EL (cell line): Measurements from ENCODE around the gene HDLBP.

Source experiments
- DNase-seq: peaks from one replicate; pipeline ENCODE4 v3.0.0-alpha.2; 2016

The HDLBP gene, protein sequence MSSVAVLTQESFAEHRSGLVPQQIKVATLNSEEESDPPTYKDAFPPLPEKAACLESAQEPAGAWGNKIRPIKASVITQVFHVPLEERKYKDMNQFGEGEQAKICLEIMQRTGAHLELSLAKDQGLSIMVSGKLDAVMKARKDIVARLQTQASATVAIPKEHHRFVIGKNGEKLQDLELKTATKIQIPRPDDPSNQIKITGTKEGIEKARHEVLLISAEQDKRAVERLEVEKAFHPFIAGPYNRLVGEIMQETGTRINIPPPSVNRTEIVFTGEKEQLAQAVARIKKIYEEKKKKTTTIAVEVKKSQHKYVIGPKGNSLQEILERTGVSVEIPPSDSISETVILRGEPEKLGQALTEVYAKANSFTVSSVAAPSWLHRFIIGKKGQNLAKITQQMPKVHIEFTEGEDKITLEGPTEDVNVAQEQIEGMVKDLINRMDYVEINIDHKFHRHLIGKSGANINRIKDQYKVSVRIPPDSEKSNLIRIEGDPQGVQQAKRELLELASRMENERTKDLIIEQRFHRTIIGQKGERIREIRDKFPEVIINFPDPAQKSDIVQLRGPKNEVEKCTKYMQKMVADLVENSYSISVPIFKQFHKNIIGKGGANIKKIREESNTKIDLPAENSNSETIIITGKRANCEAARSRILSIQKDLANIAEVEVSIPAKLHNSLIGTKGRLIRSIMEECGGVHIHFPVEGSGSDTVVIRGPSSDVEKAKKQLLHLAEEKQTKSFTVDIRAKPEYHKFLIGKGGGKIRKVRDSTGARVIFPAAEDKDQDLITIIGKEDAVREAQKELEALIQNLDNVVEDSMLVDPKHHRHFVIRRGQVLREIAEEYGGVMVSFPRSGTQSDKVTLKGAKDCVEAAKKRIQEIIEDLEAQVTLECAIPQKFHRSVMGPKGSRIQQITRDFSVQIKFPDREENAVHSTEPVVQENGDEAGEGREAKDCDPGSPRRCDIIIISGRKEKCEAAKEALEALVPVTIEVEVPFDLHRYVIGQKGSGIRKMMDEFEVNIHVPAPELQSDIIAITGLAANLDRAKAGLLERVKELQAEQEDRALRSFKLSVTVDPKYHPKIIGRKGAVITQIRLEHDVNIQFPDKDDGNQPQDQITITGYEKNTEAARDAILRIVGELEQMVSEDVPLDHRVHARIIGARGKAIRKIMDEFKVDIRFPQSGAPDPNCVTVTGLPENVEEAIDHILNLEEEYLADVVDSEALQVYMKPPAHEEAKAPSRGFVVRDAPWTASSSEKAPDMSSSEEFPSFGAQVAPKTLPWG (N-terminal part only)

GRCh38 chr2:241315093-241315878 lies at the start of gene HDLBP:
Gene HDLBP (minus strand): TSS chr2:241315672. CDS start chr2:241266869, 48,803 bp downstream.
- peak; percentile 99 for DNase-seq

- DNase-seq, result no peak
Measured at GRCh38 chr2:241364781-241365180, 49.3 kb upstream of the HDLBP start.

GRCh38 chr2:241363426-241363825 lies 48.0 kb upstream of the HDLBP start:
- DNase-seq, result no peak

DNA sequence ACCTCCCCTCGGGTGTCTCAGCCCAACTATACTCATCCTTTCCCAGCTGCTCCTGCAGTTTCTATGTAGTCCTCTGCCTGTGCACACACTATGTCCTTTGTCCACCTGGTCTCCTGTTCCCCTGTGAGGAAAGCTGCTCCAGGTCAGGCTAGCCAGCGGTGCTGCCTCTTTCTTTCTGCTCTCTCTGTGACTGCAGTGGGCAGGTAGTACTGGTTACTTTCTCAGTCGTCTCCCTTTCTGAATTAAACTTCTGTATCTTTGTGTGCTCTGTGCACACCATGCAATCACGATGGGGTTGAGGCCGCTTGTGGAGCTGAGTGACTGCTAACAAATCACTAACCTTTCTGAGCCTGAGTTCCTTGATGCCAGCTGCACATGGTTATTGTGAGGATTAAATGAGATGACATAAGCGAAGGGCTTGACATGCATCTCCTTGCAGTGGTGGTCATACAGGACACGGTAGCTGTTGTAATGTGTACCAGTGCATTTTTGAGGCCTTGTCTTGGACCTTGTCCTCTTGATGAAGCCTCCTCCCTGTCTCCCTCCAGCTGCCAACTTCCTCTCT lies 44.1 kb upstream of the HDLBP start:
- no peak for DNase-seq

GRCh38 chr2:241358470-241358869 lies 43.0 kb upstream of the HDLBP start:
- no peak for DNase-seq

DNA sequence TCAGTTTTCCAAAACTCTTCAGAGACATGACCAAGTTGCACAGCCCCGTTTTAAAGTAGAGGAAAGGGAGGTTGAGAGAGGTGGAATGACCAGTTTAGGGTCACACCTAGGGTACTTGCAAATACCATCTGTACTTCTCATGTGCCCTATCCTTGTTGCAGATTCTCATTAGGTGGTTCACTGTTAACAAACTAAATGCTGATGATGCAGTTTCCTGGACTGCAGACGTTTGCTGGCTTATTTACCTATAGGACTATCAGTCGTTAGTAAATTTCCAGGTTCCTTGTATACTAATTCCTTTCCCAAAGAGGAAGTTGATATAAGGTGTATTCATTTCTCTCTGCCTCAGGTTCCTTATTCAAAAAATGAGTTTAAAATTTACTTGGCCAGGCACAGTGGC lies 42.1 kb upstream of the HDLBP start:
- no peak for DNase-seq

- DNase-seq, result peak; percentile 20
Measured at GRCh38 chr2:241356871-241357260, 41.4 kb upstream of the HDLBP start.

GRCh38 chr2:241355983-241356870 lies 40.8 kb upstream of the HDLBP start, which contains the start of gene FARP2:
Gene FARP2 (plus strand): TSS chr2:241356285. CDS start chr2:241373108, 16,823 bp downstream.
- DNase-seq, result peak; percentile 98

GRCh38 chr2:241354668-241355658 lies 39.5 kb upstream of the HDLBP start:
- peak; percentile 72 for DNase-seq

- no peak for DNase-seq
Measured at GRCh38 chr2:241352227-241352626, 36.8 kb upstream of the HDLBP start.

DNA sequence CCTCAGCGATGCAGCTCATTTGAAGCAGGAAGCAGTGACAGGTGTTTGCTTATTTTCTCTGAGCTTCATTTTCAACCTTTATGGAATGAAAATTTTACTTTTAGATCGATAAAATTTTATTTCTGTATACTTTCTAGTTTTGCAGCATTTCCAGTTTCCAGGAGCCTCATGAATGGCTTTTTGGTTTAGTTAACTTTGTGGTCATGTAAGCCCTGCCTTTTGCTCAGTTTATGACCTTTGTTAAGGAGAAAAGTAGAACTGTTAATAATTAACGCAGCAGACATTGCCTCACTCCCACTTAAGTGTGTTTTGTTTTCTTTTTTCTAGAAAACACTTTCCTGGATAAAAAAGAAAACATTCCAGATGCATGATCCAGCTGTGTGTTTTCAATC lies 36.2 kb upstream of the HDLBP start:
- no peak for DNase-seq

- no peak for DNase-seq
Measured at GRCh38 chr2:241350878-241351639, 35.6 kb upstream of the HDLBP start.

- no peak for DNase-seq
Measured at GRCh38 chr2:241350530-241350877, 35.0 kb upstream of the HDLBP start.

DNA sequence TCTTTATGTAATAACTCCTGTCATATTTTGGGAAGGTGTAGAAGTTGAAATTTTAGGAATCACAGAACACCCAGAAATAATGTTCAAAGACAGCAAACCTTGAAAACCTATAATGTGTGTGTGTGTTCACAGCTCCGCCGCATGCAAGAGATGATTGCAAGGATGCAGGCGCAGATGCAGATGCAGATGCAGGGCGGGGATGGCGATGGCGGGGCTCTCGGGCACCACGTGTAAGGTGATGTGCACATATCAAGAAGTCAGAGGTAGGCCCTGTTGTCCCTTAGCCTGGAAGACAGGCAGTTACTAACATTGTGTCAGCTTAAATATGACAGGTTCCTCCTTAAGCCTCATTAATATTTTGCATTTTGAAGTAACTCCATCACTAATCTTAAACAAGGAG lies 34.5 kb upstream of the HDLBP start:
- no peak for DNase-seq

- peak; percentile 59 for DNase-seq
Measured at GRCh38 chr2:241344925-241345651, 29.6 kb upstream of the HDLBP start.

DNA sequence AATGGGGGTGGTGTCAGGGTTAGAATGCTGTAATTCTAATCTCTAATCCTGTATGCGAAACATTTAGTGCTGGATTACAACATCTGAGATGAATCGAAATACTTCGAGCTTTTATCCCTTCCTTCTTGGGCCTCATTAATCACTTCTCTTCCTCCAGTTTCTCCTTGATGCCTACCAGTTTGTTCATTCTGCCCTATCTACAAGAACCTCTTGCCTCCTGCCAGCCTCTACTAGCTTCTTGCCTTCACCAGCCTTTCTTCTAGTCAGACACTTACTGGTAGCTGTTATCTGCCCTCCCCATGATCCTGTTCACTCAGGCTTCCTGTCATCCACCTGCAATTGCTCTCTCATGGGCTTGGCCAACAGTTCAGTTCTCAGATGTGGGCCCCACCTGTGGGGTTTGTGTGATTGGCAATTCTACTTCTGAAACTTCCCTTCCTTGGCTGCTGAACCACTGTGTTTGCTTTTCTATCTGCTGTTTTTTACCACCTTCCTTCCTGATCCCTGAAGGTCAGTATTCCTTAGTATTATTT lies 25.2 kb upstream of the HDLBP start:
- no peak for DNase-seq

- DNase-seq, result no peak
Measured at GRCh38 chr2:241339839-241340630, 24.6 kb upstream of the HDLBP start.
